ENCODE results near the gene RFX8.

DNA sequence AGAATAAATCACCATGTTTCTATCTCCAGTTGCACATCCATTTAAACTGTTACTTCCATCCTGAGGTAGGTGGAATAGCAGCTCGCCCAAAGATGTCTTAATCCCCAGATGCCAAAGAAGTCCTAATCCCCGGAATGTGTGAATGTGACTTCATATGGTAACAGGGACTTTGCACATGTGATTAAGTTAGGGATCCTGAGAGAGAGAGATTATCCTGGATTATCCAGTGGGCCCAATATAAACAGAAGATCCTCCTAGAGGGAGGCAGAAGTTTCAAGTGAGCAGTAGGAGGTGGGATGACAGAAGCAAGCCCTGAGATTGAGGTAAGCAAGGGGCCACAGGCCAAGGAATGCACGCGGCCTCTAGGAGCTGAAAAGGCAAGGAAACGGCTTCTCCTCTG is 107.4 kb downstream of the RFX8 start:
- no peak for TF ChIP-seq POLR2A (IDR thresholded peaks at IDR 0.05; ENCODE audit: low read depth, low read length)
- no peak for TF ChIP-seq POLR2AphosphoS5 (IDR thresholded peaks at IDR 0.05; ENCODE audit: low read depth, low read length)

Measured in GM12891 (cell line).